Bronchus fibroblast of lung (primary cell): ENCODE data around the gene PTX4. TPM values are rescaled to one million over a fixed set of nuclear protein-coding genes. Genes with fewer than 3 reads are reported as not detected.

Experiments
- total RNA-seq: library from RNA; depleted of rRNA; stranded (reverse); fragments of >200 nt; gene quantifications from 2 replicates; pipeline ENCODE4 v1.2.3, GENCODE V29; 2015

PTX4 gene, protein sequence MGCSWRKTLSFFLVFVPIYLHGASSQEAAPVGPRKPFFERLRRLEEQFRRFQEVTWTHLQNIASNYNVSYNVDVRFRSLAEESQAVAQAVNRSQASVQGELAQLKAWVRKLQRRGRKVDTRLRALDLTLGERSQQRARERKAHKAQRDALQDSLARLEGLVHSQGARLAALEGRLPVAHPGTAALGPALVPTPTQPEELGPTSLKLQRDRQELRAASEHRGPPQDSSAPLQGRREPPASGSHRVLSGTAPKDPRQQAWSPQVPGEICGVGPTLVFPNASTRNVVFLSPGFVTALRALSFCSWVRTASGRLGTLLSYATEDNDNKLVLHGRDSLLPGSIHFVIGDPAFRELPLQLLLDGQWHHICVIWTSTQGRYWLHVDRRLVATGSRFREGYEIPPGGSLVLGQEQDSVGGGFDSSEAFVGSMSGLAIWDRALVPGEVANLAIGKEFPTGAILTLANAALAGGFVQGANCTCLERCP
- 0.15 and 0.17 TPM in 2 replicates for total RNA-seq

GRCh38 chr16:1488619-1489018 lies at the start of gene PTX4:
TSS of gene PTX4 (minus strand) at chr16:1488944. CDS start at chr16:1488909, 35 bp downstream.

DNA sequence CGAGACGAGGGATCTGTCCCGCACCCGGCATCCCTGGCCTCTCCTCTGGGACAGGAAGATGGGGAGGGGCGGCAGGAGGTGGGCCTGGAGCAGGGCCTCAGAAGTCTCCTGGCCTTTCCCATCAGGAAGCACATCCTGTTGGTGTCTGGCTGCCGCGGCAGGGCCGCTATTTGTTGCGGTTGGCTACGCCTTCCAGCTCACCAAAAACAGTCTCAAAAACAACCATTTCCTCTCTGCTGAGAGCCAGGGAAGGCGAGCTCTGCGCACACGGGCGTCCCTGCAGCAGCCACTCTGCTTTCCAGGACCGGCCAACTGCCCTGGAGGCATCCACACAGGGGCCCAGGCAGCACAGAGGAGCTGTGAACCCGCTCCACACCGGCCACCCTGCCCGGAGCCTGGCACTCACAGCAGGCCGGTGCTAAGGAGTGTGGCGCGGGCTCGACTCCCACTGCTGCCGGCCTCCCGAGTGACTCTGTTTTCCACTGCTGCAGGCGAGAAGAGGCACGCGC lies 44.8 kb upstream of the PTX4 start, which contains the start of gene TMEM204:
Gene TMEM204, plus strand, starts transcription at position 224 of the 509 bp plus-strand sequence. CDS start 610 bp downstream, outside the sequence.

DNA sequence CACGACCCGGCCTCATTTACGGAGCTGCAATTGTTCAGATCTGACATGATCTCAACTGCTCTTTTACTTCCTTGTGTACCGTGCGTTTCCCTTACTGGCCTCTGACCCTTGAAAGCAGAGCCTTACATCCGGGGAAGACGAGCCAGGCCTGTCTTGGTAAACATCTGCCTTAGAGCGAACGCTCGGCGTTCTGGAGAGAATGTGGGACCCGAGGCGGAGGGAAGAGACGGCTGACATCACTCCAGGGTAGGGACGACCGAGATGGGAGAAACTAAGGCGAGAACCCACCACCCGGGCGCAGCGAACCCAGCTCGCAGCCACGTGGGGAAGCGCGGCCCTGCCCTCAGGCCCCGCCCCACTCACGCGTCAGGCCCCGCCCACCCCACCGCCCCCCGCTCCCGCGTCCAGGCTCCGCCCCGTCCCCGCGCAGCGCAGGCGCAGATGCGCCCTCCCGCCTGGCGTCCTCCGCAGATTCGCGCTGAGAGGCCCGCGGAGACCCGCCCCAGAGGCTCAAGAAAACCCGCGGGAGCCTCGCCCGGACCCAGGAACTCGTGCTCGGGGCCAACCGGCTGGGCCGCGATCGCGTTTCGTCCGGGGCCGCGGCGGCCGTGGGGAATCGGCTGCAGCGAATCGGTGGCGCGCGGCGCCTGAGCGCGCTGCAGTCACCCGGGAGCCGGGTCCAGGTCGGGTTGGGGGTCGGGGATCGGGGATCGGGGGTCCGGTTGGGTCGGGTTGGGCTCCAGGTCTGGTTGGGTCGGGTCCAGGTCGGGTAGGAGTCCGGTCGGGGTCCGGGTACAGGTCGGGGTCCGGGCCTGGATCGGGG lies 4.4 kb upstream of the PTX4 start, which contains the start of gene TELO2:
Gene TELO2, plus strand, starts transcription at position 438 of the 823 bp plus-strand sequence. CDS start 922 bp downstream, outside the sequence.

GRCh38 chr16:1474796-1475551 lies 13.8 kb downstream of the PTX4 start, which contains the start of gene CLCN7:
TSS of gene CLCN7 (minus strand) at chr16:1475028. CDS start at chr16:1474974, 54 bp downstream.

GRCh38 chr16:1443980-1444729 lies 44.6 kb downstream of the PTX4 start, which contains the start of gene CCDC154:
TSS of gene CCDC154 (minus strand) at chr16:1444556. CDS start at chr16:1444322, 234 bp downstream.

Other genes starting within 250 kb of the PTX4 start
- not detected in 2 replicates for gene TPSAB1, start 248.2 kb downstream of the PTX4 start, total RNA-seq
- not detected in 2 replicates for gene TPSD1, start 232.9 kb downstream of the PTX4 start, total RNA-seq
- 71.1 and 91.0 TPM in 2 replicates for gene UBE2I, start 179.3 kb downstream of the PTX4 start, total RNA-seq
- 0.50 and 0.74 TPM in 2 replicates for gene BAIAP3, start 155.3 kb downstream of the PTX4 start, total RNA-seq
- 105 and 117 TPM in 2 replicates for gene TSR3, start 137.1 kb downstream of the PTX4 start, total RNA-seq
- gene GNPTG, start 137.0 kb downstream of the PTX4 start, total RNA-seq, result 36.0 and 37.5 TPM in 2 replicates
- gene UNKL, start 74.2 kb downstream of the PTX4 start, total RNA-seq, result 4.0 and 4.3 TPM in 2 replicates
- gene UQCC4, start 68.2 kb downstream of the PTX4 start, total RNA-seq, result 17.4 and 22.2 TPM in 2 replicates
- not detected in 2 replicates for gene PERCC1, start 57.9 kb downstream of the PTX4 start, total RNA-seq
- gene CCDC154, start 44.4 kb downstream of the PTX4 start, total RNA-seq, result under 0.01 TPM in 1 of 2 replicates, not detected in the other
- 35.7 and 42.4 TPM in 2 replicates for gene CLCN7, start 13.9 kb downstream of the PTX4 start, total RNA-seq
- gene TELO2, start 4.4 kb upstream of the PTX4 start, total RNA-seq, result 23.0 and 28.1 TPM in 2 replicates
- 12.9 and 13.6 TPM in 2 replicates for gene TMEM204, start 44.7 kb upstream of the PTX4 start, total RNA-seq
- gene IFT140, start 123.1 kb upstream of the PTX4 start, total RNA-seq, result 15.3 and 23.6 TPM in 2 replicates
- 5.5 and 6.6 TPM in 2 replicates for gene CRAMP1, start 123.4 kb upstream of the PTX4 start, total RNA-seq
- 43.7 and 48.3 TPM in 2 replicates for gene JPT2, start 189.3 kb upstream of the PTX4 start, total RNA-seq
- gene MAPK8IP3, start 217.3 kb upstream of the PTX4 start, total RNA-seq, result 20.0 and 22.4 TPM in 2 replicates